ENCODE results near the gene GAGE2A.
"Not testable (repeated sequence)": the region's sequence is repeated elsewhere in the genome, so short reads cannot be mapped to it uniquely, and the experiment has no call there.

The GAGE2A gene, protein sequence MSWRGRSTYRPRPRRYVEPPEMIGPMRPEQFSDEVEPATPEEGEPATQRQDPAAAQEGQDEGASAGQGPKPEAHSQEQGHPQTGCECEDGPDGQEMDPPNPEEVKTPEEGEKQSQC

DNA sequence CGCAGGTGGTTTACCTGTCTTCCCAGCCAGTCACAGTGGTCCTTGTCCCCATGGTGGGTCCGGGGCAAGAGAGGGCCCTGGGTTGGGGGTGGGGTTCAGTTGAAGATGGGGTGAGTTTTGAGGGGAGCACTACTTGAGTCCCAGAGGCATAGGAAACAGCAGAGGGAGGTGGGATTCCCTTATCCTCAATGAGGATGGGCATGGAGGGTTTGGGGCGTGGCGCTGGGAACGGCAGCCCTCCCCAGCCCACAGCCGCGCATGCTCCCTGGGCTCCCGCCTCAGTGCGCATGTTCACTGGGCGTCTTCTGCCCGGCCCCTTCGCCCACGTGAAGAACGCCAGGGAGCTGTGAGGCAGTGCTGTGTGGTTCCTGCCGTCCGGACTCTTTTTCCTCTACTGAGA, at the start of gene GAGE2A:
GAGE2A (plus strand) TSS at position 301 of the 400 bp plus-strand sequence. CDS start 1,155 bp downstream, outside the sequence.
- not testable (repeated sequence) for DNase-seq

DNA sequence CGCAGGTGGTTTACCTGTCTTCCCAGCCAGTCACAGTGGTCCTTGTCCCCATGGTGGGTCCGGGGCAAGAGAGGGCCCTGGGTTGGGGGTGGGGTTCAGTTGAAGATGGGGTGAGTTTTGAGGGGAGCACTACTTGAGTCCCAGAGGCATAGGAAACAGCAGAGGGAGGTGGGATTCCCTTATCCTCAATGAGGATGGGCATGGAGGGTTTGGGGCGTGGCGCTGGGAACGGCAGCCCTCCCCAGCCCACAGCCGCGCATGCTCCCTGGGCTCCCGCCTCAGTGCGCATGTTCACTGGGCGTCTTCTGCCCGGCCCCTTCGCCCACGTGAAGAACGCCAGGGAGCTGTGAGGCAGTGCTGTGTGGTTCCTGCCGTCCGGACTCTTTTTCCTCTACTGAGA, 47.9 kb upstream of the GAGE2A start, which contains the start of gene GAGE12D:
GAGE12D (plus strand) TSS at position 301 of the 400 bp plus-strand sequence. CDS start 1,155 bp downstream, outside the sequence.
- not testable (repeated sequence) for DNase-seq

DNA sequence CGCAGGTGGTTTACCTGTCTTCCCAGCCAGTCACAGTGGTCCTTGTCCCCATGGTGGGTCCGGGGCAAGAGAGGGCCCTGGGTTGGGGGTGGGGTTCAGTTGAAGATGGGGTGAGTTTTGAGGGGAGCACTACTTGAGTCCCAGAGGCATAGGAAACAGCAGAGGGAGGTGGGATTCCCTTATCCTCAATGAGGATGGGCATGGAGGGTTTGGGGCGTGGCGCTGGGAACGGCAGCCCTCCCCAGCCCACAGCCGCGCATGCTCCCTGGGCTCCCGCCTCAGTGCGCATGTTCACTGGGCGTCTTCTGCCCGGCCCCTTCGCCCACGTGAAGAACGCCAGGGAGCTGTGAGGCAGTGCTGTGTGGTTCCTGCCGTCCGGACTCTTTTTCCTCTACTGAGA, 38.3 kb upstream of the GAGE2A start, which contains the start of gene GAGE12E:
GAGE12E (plus strand) TSS at position 301 of the 400 bp plus-strand sequence. CDS start 1,155 bp downstream, outside the sequence.
- not testable (repeated sequence) for DNase-seq

DNA sequence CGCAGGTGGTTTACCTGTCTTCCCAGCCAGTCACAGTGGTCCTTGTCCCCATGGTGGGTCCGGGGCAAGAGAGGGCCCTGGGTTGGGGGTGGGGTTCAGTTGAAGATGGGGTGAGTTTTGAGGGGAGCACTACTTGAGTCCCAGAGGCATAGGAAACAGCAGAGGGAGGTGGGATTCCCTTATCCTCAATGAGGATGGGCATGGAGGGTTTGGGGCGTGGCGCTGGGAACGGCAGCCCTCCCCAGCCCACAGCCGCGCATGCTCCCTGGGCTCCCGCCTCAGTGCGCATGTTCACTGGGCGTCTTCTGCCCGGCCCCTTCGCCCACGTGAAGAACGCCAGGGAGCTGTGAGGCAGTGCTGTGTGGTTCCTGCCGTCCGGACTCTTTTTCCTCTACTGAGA, 28.8 kb upstream of the GAGE2A start, which contains the start of gene GAGE12F:
GAGE12F (plus strand) TSS at position 301 of the 400 bp plus-strand sequence. CDS start 1,155 bp downstream, outside the sequence.
- DNase-seq, result not testable (repeated sequence)

DNA sequence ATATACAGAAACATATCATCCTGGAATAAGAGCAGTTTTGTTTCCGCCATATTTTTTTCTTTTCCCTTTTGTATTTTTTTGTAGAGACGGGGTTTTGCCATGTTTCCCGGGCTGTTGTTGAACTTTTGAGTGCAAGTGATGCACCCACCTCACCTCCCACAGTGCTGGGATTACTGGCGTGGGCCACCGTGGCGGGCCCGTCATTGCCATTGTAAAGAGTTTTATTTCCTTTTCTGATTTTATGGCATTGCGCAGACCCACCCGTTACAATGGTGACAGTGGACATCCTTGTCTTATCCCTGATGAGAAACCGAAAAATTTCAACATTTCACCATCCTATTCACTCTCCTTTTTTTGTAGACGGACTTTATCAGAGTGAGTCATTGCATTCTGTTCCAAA, 20.6 kb upstream of the GAGE2A start:
- not testable (repeated sequence) for DNase-seq

DNA sequence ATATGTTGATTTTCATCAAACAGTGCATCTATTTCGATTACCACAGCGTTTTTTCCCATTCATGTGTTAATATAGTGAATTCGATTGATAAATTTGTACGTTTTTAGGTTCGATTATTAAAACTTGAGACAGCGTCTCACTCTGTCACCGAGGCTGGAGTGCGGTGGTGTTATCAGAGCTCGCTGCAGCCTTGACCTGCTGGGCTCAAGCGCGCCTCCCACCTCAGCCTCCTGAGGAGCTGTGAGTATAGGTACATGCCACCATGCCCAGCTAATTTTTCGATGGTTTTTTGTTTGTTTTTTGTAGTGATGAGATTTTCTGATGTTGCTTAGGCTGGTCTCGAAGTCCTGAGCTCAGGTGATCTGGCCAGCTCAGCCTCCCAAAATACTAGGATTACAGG, 20.1 kb upstream of the GAGE2A start:
- DNase-seq, result not testable (repeated sequence)

DNA sequence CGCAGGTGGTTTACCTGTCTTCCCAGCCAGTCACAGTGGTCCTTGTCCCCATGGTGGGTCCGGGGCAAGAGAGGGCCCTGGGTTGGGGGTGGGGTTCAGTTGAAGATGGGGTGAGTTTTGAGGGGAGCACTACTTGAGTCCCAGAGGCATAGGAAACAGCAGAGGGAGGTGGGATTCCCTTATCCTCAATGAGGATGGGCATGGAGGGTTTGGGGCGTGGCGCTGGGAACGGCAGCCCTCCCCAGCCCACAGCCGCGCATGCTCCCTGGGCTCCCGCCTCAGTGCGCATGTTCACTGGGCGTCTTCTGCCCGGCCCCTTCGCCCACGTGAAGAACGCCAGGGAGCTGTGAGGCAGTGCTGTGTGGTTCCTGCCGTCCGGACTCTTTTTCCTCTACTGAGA, 19.2 kb upstream of the GAGE2A start, which contains the start of gene GAGE12G:
GAGE12G (plus strand) TSS at position 301 of the 400 bp plus-strand sequence. CDS start 1,155 bp downstream, outside the sequence.
- not testable (repeated sequence) for DNase-seq

DNA sequence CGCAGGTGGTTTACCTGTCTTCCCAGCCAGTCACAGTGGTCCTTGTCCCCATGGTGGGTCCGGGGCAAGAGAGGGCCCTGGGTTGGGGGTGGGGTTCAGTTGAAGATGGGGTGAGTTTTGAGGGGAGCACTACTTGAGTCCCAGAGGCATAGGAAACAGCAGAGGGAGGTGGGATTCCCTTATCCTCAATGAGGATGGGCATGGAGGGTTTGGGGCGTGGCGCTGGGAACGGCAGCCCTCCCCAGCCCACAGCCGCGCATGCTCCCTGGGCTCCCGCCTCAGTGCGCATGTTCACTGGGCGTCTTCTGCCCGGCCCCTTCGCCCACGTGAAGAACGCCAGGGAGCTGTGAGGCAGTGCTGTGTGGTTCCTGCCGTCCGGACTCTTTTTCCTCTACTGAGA, 9.6 kb upstream of the GAGE2A start, which contains the start of gene GAGE12H:
GAGE12H (plus strand) TSS at position 301 of the 400 bp plus-strand sequence. CDS start 1,155 bp downstream, outside the sequence.
- DNase-seq, result not testable (repeated sequence)

DNA sequence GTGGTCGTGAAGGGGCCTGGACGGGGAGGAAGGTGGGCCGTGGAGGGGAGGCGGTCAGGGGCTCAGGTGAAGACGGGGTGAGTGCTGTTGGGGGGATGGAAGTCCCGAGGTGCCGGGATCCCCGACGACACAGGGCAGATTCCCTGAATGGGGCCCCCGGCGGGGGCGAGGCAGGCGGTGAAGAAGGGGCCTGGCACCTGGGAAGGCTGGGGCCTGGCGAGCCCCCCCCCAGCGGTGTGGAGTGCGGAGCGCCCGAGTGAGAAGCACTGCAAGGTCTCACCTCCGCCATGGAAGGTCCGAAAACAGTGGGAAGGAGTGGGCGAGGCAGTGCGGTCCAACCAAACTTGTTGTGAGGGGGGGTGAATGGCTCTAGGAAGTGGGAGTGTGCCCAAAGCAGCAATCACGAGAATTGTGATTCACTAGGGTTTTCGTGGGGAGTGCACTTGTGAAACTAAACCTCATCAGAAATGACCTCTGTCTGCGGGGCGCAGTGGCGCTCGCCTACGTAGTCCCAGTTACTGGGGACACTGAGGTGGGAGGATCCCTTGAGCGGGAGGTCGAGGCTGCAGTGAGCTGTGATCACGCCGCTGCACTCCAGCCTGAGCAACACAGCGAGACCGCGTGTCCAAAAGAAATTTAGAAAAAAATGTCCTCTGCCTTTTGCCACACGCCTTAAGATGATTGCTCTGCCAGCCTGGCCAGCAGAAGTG, 628 bp downstream of the GAGE2A start:
- DNase-seq, result not testable (repeated sequence)

DNA sequence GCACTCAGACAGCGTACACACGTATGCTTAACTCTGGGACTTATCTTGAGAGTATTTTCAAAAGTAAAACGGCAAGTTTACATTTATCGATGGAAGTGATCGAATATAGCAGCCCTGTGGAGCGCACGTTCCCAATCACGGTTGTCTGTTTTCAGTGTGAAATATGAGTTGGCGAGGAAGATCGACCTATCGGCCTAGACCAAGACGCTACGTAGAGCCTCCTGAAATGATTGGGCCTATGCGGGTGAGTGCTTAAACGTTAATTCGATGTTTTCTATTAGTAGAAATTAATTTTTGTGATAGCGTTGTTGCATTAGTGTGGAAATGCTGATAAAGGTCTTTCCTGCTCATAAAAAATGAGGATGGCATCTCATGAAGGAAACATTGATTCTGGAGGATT, 1.2 kb downstream of the GAGE2A start:
- DNase-seq, result not testable (repeated sequence)

DNA sequence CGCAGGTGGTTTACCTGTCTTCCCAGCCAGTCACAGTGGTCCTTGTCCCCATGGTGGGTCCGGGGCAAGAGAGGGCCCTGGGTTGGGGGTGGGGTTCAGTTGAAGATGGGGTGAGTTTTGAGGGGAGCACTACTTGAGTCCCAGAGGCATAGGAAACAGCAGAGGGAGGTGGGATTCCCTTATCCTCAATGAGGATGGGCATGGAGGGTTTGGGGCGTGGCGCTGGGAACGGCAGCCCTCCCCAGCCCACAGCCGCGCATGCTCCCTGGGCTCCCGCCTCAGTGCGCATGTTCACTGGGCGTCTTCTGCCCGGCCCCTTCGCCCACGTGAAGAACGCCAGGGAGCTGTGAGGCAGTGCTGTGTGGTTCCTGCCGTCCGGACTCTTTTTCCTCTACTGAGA, 9.4 kb downstream of the GAGE2A start, which contains the start of gene GAGE1:
GAGE1 (plus strand) TSS at position 301 of the 400 bp plus-strand sequence. CDS start 1,155 bp downstream, outside the sequence.
- DNase-seq, result not testable (repeated sequence)

DNA sequence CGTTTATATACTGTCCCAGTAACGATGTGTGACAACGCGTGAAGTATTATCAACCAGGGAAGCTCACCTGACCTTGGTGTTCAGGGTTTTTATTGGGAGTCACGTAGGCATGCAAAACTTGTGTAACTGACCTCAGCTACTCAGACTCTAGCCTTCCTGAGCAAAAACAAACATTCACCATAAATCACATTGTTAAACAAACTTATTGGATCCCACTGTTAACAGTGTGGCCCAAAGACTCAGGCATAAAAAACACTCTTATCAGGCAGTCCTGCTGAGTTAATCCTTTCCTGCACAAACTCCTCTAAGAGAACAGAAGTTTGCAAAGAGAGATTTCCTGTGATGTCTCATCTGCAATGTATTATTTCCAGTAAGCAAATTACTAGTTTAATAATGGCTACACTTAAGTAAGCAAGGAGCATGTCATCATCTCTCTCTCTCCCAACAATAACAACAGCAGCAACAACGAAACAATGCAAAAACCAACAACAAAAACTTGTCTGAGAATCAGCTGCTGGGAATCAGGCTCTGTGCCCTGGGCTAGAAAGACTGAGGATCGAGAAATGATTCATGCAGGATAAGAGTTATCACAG, 21.5 kb downstream of the GAGE2A start:
- no peak for DNase-seq

DNA sequence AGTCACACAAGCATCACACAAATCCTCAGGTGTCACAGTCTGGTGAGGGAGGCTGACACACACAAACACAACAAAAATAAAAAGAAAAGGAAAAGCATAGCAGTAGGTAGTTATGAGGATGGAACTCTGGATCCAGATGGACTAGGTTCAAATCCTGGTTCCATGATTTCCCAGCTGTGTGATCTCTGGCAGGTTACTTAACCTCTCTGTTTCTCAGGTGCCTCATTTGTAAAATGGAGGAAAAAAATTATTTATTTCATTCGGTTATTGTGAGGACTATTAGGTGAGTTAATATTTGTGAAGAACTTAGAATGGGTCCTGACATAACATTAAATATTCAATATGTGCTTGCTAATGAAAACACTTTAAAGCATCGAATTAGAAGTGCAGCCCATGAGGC, 29.3 kb downstream of the GAGE2A start:
- DNase-seq, result no peak

DNA sequence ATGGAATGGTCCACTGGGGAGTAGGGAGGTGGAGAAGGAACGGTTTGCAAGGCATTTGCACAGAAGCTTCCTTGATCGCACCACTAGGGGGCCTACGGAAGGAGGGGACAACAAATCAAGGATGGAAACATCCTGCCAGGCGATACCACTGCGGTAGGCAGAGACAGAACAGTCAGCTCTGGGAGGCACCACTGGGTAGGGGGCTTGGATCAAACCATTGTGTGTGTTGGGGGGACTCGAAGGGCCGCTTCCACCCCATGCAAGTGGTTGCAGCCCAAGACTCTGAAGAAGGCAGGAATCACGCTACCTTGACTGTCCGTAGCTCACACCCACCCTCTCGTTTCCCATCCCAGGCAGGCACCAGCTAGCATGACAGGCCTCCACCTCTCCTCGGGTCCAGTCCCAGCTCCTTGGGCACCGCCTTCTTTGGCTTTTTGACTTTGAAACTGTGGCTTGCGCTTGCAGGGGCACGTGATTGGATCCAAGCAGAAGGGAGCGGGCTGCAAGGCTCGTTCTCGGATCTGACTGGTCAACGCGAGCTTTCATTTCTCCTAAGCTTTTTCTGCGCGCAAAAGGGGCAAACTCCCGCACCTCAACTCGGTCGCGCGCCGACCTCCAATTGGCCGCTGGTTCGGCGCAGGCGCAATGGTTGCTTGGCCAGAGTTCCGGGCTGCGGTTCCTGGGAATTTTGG, 37.9 kb downstream of the GAGE2A start:
- DNase-seq, result peak; percentile 13

DNA sequence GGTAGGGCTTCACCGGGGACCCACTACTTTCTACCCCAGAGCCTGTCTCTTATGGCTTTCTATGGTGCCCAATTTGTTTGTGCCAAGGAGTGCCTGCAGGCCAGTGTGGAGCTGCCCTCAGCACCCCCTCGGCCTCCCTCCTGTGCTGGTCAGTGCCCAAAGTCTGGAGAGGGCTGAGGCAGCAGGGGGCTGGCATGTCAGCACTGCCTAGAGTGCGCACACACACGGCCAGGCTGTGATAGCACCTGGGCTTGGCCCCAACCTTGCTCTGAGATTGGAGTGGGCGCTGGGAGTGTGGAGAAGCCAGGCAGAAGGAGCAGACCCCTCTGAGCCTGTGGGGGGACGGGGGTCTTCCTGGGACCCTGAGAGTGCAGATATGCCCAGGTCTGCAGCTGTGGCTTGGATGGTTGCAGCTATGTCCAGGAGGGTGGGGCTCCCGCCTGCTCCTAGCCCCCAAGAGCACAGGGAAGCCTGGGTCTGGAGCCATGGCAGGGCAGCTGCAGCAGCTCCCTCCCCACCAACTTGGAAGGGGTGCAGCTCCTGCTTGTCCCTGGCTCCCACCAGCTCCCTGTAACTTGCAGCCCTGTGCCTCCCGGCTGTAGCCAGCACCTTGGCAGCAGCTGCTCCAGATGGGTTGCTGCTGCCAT, 55.8 kb downstream of the GAGE2A start:
- DNase-seq, result no peak
